22Rv1 (cell line): ENCODE measurements around the gene HERC3.
"Not testable (repeated sequence)": the region's sequence is repeated elsewhere in the genome, so short reads cannot be mapped to it uniquely, and the experiment has no call there.

ENCODE experiments used
- H3K27ac ChIP-seq: fragments of 450-650 bp; 2 replicates; pipeline ENCODE4 v1.5.1; 2017
- ZFX ChIP-seq: fragments of 450-650 bp; IDR thresholded peaks from 2 replicates; pipeline ENCODE4 v1.6.1; 2017; ENCODE audit warnings: antibody characterized with exemption, borderline replicate concordance
- TF ChIP-seq, protein P1 (sequence below): fragments of 450-650 bp; IDR thresholded peaks from 2 replicates; pipeline ENCODE4 v1.5.1; 2017; ENCODE audit warnings: mild to moderate bottlenecking

HERC3 gene

DNA sequence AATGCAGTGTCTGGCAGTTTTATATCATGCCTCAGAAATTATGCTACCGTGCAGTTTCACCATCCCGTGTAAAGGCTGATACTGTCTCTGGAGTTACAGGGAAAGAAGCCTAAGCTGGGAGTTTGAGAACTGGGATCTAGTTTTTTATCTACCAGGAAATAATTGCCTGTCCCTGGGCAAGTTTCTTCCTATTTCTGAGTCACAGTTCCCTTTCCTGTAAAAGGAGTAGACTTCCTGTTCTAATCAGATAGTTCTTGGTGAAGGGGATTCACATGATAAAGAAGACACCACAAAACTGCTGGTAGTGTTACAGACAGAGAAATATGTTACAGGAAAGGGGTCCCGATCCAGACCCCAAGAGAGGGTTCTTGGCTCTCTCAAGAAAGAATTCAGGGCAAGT lies 17.1 kb downstream of the HERC3 start:
- TF ChIP-seq ZFX, result no peak
- TF ChIP-seq, protein P1, sequence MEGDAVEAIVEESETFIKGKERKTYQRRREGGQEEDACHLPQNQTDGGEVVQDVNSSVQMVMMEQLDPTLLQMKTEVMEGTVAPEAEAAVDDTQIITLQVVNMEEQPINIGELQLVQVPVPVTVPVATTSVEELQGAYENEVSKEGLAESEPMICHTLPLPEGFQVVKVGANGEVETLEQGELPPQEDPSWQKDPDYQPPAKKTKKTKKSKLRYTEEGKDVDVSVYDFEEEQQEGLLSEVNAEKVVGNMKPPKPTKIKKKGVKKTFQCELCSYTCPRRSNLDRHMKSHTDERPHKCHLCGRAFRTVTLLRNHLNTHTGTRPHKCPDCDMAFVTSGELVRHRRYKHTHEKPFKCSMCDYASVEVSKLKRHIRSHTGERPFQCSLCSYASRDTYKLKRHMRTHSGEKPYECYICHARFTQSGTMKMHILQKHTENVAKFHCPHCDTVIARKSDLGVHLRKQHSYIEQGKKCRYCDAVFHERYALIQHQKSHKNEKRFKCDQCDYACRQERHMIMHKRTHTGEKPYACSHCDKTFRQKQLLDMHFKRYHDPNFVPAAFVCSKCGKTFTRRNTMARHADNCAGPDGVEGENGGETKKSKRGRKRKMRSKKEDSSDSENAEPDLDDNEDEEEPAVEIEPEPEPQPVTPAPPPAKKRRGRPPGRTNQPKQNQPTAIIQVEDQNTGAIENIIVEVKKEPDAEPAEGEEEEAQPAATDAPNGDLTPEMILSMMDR, result no peak
- no peak overlapping the region for H3K27ac ChIP-seq

DNA sequence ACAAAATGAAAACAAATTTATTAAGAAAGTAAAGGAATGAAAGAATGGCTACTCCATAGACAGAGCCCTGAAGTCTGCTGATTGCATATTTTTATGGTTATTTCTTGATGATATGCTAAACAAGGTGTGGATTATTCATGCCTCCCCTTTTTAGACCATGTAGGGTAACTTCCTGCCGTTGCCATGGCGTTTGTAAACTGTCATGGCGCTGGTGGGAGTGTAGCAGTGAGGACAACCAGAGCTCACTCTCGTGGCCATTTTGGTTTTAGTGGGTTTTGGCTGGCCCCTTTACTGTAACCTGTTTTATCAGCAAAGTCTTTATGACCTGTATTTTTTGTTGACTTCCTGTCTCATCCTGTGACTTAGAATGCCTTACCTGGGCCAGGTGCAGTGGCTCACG lies 17.5 kb downstream of the HERC3 start:
- H3K27ac ChIP-seq, result not testable (repeated sequence)

DNA sequence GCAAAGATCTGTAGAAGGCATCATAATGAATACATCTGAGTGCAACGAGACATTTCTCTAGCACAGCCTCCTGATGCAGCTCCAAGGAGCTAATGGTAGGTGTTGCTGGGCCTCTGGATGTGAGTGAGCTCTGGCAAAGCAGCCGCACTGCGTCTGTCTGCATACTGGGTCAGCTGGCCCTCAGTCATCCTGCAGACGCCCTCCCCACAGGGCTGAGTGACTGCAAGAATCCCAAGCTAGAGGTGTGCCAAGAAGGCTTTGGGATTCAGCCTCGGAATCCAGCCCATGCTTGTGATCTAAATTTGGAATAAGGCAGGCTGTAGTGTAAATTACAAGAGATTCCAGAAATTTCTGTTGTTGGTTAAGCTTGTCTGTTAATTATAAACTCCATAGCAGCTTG lies 18.5 kb downstream of the HERC3 start:
- H3K27ac ChIP-seq, result no peak overlapping the region
- TF ChIP-seq ZFX, result no peak
- TF ChIP-seq, protein P1, result no peak

DNA sequence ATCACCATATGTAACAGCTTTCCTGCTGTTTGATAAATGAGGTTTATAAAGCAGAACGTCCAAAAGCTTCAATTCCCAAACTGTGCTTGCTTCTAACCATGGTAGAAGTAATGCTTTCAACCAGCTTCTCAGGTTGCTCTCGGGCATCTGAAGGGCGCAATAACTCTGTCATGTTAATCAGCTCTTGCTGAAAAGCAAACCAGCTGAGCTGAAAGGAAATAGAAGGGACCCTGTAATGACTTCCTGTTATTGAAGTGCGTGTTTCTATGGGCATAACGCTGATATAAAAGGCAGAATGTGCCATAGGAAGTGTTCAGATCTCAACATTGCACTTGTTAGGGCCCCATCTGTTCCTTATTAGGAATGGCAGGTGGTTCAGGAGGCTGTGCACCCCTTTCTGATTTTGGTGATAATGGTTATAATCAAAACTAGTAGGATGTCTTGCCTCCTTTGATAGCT lies 21.2 kb downstream of the HERC3 start:
- no peak overlapping the region for H3K27ac ChIP-seq
- no peak for TF ChIP-seq ZFX
- TF ChIP-seq, protein P1, result no peak

DNA sequence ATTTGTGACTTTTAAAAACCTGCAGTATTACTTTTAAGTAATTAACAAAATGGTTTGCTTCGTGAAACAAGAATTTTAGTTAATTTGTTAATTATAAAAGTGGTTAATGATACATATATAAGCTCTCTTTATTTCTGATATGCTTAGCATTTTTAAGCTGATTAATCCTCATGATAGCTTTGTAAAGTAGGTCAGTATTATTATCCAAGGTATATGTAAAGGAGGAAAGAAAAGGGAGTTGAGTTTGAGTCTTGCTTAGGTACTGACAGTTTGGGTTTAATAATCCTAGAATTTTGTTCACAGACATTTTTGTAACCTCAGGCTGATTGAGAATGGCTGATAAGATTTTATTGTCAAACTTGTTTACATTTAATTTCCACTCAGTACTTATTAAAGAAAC lies 21.8 kb downstream of the HERC3 start:
- H3K27ac ChIP-seq, result no peak overlapping the region
- TF ChIP-seq ZFX, result no peak
- TF ChIP-seq, protein P1, result no peak

DNA sequence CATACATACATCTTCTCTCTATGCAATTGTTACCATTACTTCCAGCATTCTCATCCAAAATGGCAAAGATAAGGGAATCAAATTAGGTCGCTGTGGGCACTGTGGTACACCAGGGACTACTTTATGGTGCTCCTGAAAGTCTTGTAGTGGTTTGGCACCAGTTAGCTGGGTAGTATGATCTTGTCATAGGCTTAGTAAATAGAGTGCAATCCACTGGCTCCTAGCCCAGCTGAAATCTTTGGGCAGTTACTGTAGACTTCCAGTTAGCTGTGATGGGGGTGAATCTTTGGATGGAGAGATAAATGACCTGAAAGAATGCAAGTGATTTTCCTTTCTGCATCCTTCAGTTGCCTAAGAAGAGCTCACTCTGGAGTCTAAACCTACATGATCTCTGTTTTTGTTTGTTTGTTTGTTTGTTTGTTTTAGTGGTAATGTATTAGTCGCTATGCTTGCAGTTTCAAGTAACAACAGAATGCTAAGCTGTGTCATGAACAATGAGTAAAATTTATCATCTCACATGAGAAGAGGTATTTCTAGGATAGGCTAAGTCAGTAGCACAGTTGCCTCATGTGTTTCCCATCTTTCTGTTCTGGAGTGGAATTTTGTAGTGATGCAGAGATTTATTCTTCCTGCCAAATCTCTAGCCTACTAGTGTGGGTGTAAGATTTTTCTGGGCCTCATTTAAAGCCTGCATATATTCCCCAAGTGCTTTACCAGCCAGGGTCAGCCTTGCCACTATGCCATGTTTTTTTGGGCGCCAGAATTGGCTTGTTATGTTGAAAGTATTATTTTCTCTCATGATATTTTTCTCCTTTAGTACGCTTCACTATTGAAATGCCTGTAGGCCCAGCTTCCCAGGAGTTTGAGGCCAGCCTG lies 24.2 kb downstream of the HERC3 start:
- TF ChIP-seq ZFX, result no peak
- TF ChIP-seq, protein P1, result no peak
- H3K27ac ChIP-seq, result no peak overlapping the region

DNA sequence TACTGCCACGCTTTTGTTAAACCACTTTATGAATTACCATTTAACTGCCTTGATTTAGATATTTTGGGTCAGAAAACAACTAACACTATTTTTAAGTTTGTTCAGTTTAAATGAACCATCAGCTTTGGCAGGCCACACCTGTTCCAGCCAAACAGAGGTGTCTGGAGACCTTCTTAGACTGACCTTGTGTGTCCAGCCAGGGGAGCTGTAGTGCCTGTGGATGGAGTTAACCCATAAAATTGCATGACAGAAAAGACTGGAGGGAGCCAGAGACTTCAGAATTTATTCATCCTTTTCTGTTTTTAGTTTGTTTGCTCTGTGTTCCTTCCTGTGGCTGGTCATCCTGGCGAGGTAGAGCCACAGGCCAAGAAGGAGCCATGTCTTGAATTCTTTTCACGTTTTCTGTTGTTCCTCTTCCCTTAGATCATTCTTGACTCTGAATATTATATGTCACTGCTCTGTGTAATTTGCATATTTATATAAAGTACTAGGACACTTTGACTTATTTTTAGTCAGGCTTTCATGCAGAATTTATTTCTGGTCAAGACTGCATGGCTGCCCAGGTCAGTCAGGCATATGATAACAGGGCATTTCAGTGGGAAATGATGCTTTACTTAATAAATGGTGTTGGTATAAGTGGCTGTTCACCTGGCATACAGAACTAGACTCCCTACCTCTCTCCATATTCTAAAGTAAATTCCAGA lies 26.7 kb downstream of the HERC3 start:
- H3K27ac ChIP-seq, result no peak overlapping the region
- TF ChIP-seq ZFX, result no peak
- TF ChIP-seq, protein P1, result no peak
